Effector CD4-positive, alpha-beta T cell (primary cell): Measurements from ENCODE around the gene ELAVL1.

Source experiments
- DNase-seq: peaks from one replicate; pipeline ENCODE4 v3.0.0-alpha.2; 2020

The ELAVL1 gene

GRCh38 chr19:7983995-7984837, 21.2 kb downstream of the ELAVL1 start:
- DNase-seq, result no peak

- DNase-seq, result no peak
These were observed 22.0 kb downstream of the ELAVL1 start for GRCh38 chr19:7983286-7983950.

- no peak for DNase-seq
These were observed 22.8 kb downstream of the ELAVL1 start for GRCh38 chr19:7982651-7983099.

DNA sequence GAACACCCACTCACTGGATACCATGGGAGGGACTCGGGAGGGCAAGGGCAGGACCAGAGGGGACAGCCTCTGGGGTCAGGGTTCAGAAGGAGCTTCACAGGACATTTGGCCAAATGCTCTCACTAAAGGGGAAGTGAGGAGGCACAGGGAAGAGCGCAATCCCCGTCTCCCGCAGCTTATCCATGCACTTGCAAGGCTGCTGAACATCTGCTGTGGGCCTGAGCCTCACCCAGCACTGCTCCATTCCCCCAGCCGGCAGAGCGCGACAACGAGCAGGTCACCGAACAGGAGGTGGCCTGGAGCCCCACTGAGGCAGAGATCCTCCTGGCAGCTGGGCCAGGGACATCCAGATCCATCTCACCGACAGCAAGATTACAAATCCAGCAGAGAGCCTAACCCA, 23.3 kb downstream of the ELAVL1 start:
- no peak for DNase-seq

DNA sequence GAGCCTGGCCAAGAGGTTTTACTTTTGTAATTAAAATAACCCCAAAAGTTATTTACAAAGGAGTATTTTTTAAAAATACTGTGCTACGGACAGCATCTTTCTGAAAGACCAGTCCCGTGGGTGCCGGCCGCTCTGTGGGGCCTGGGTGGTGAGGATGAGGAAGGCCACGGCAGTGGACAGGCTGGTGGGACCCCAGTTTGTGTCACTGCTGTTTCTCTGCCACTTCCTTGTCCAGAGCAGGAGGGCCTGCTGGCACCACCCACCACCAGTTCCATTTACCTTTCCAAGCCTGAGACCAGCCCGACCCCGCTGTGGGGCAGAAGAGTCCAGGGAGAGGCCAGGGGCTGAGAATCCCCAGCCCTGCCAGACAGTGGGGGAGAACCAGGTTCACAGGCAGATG, 23.8 kb downstream of the ELAVL1 start:
- no peak for DNase-seq

- DNase-seq, result no peak
These were observed 24.2 kb downstream of the ELAVL1 start for GRCh38 chr19:7981199-7981598.

GRCh38 chr19:7980635-7981121, 24.8 kb downstream of the ELAVL1 start:
- no peak for DNase-seq

- DNase-seq, result no peak
These were observed 25.3 kb downstream of the ELAVL1 start for GRCh38 chr19:7980168-7980567.

DNA sequence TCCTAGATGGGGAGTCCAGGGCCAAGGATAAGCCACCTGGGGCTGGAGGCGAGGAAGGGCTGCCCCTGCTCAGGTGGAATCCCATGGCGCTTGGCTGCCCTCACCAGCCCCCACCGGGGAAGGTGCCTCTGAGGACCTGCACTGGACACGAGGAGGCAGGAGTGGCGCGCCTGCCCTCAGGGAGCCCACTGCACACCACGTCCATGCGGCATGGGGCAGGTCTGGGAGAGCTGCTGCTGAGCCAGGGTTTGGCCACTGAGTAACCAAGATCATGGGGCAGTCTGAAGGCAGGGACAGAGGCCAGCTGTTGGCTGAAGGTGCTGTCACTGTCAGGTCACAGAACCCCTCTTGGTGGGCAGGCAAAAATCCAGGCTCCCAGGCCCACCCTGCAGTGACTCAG, 25.9 kb downstream of the ELAVL1 start:
- no peak for DNase-seq

- no peak for DNase-seq
These were observed 26.4 kb downstream of the ELAVL1 start for GRCh38 chr19:7979011-7979410.

DNA sequence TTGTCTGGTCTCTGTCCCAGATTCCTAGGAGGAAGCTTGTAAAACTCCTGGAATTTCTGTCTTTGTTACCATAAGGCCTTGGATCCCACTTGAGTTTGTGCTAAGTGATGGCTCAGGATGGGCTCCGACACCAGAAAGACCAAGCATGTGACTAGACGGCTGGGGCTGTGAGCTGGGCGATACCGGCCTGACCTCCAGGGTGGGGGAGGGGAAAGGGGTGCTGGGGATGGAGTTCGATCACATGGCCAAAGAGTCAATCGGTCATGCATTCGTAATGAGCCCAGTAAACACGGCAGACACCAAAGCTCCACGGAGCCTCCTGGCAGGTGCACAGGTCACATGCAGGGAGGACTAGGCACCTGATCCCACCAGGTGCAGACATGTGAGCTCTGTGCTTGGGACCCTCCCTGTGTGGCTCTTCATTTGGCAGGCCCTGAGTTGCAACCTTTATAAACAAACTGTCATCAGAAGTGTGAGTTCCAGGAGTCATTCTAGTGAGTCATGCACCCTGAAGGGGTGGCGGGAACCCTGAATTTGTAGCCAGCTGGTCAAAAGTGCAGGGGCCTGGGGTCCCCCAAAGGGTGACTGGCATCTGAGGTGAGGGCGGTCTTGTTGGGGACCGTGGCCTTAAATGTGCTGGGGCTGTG, 27.1 kb downstream of the ELAVL1 start:
- DNase-seq, result no peak

DNA sequence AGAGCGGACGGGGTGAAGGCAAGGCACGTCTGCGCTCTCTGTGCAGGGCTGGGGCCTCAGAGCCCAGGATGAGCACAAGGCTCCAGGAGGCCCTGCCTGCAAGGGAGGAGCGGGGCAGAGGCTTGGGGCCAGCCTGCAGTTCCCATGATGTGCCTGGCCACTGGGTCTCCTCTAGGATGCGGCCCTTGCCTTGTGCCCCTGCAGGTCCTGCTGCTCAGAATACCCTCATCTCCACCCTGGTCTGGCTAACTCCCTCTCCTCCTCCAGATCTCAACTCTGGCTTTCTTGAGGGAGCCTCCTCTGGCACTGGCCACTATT, 27.8 kb downstream of the ELAVL1 start:
- no peak for DNase-seq

GRCh38 chr19:7977021-7977722, 28.3 kb downstream of the ELAVL1 start:
- no peak for DNase-seq

GRCh38 chr19:7976461-7976860, 29.0 kb downstream of the ELAVL1 start:
- DNase-seq, result no peak

- DNase-seq, result no peak
These were observed 30.4 kb downstream of the ELAVL1 start for GRCh38 chr19:7975037-7975436.

DNA sequence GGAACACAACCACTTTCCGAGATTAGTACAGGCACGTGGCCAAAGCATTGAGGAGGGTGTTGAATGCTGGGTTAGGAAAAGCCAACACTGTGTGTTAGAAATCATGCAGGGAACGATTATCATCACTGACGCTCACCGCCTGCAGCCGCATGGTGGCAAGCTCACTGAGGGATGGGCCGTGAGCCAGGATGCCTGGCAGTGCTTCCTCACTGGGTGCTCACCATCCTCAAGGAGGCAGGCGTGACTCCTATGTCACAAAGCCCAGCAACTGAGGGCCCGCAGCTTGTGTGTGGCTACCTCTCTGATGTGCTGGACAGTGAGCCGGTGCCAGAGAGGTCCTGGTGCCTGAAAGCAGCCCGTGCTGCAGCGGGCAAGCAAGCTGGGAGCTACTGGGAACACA, 31.6 kb downstream of the ELAVL1 start:
- DNase-seq, result no peak

DNA sequence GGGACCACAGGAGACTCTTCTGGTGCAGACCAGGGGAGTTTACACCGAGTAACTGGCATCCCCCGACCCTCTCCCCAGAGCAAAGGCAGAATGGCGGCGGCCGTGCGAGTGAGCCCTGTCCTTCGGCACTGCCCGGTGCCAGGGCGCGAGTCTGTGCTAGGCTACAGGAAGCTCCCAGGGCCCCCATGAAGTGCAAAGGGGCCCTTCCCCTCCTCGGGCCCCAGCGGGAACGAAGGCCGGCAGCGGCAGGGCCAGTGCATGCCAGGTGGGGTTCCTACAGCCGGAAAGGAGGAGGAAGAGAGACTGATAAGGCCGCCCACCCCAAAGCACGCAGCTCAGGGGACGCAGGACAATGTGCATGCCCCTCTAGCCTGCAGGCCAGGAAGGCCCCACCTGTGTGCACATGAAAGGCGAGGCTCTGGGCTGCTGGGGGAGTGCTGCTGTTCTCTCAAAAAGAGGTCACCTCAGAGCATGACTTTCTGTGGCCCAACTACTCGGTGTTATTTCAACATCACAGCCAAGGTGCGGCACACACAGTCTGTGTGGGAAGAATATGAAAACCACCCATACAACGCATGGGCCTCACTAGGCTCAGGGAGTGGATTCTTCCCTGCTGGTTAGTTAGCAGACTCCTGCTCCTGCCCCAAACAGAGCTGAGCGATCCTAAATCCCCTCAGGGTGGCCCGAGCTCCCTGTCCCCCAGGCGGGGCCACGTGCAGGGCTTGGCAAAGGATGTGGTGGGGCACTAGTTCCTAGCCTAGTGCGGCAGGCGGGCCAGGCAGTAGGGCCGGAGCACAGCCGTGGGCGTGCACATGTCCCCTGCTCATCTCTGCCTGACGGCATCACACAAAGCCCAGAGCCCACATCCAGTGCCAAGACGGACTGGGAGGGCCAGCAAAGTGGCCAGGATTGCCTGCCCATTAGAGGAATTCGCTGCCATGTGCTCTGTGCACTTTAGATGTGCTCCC, 33.6 kb downstream of the ELAVL1 start:
- DNase-seq, result no peak

DNA sequence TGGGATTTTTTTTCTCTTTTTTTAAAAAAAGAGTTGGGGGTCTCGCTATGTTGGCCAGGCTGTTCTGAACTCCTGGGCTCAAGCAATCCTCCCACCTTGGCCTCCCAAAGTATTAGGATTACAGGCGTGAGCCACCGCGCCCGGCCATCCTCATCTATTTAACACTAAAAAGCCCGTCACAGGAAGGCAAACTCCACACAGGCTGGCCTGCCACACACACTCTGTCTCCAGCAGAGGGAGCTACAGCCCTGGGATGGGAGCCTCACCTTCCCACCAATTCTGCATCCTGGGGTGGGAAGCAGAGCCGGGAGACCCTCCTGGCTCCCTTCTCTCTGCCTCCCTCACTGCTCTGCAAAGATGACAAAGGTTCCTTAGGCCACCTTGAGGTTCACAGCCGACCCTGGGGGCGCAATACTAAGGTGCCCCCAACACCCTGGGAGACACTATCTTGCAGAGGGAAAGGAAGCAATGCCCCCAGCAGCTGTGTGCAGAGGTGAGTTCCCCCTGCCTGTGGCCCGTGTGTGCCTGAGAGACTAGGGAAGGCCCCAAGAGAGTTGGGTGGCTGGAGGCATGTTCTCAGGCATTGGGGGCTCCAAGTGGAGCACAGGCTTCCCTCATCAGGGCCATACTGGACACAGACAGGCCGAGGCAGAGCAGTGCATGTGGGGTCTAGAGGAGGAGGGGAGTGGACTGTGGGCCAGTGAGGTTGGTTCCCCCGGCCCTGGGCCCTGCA, 34.6 kb downstream of the ELAVL1 start:
- DNase-seq, result no peak

DNA sequence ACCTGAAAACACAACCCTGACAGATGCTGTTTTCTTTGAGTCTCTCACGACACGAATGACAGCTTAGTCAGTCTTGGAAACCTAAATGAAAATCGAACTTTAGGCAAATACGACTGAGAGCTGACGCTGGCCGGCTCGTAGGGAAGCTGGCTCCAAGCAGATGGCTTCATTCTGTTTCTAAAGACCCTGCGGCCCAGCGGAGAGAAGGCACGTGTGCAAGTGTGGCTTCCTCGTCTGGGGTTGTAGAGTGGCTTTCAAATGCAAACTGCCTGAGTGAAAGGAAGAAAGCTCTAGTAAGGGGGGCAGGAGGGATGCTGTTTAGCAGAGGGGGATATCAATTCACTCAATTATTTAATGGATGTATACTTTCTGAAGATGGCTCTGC, 35.9 kb downstream of the ELAVL1 start:
- no peak for DNase-seq

DNA sequence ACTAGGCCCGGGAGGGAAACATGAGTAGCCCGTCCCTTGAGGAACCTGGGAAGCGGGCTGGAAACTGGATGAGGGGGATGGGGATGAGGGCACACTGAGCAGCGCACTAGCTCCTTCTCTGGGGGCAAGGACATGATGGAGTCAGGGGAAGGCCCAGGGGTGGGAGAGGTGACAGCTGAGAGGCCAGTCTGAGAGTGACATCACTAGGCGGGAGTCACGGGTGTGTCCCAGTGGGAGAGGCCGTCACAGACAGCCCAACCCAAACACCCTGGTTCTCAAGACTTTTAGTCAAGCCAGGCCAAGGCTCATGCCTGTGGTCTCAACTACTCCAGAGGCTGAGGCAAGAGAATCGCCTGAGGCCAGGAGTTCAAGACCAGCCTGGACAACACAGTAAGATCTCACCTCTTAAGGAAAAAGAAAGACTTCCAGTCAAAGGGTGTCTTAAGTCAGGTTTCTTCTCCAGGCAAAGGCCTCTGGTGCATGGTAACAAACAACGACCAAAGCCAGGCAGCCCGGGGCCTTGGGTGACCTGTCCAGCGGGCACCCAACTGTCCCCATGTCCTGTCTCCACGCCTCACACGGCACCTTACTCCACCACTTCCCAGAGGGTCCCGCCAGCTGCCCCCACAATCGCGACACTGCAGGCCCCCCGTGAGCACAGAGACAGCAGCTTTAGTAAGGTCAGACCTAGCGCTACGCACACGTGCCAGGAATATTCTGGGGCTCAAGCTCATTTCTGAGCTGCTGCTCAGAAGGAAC, 36.5 kb downstream of the ELAVL1 start:
- no peak for DNase-seq
